Transverse colon (tissue), 4 donors: Measurements from ENCODE around the gene ATAD1.

Source experiments
- CTCF ChIP-seq, 5 experiments: fragments of 200-600 bp in 3 of 5; fragments of 450-650 bp in 2 of 5; sonication (generic) in 3 of 5; IDR thresholded peaks; 1 replicate in 2 of 5; 2 replicates in 3 of 5; pipeline ENCODE4 v1.5.1; 2016 to 2017; ENCODE audit warnings: antibody characterized with exemption in 5 of 5, inconsistent platforms in 3 of 5, mild to moderate bottlenecking in 2 of 5, moderate library complexity in 1 of 5
- EP300 ChIP-seq: sonication (generic); formaldehyde crosslinking; IDR thresholded peaks from one replicate; pipeline ENCODE4 v1.6.1; 2017; ENCODE audit warnings: antibody characterized with exemption, low read depth
- POLR2A ChIP-seq: fragments of 450-650 bp; IDR thresholded peaks from one replicate; pipeline ENCODE4 v1.6.1; 2016; ENCODE audit warnings: antibody characterized with exemption, mild to moderate bottlenecking, moderate library complexity
- POLR2AphosphoS5 ChIP-seq, 3 donors: sonication (generic); formaldehyde crosslinking; IDR thresholded peaks; one replicate each; pipeline ENCODE4 v1.6.1; 2016; ENCODE audit warnings: antibody characterized with exemption in 3 of 3

GRCh38 chr10:87767253-87767652 is 50.8 kb downstream of the ATAD1 start:
- no peak for TF ChIP-seq CTCF (IDR thresholded peaks at IDR 0.05)
- no peak for TF ChIP-seq POLR2A
- TF ChIP-seq POLR2AphosphoS5 (IDR thresholded peaks at IDR 0.05): no peak
- TF ChIP-seq EP300: no peak
